ENCODE measurements around the gene ZNF33A.
A peak's percentile ranks its signal among the peaks of the same experiment; 100 is the strongest.
"Not testable (repeated sequence)": the region's sequence is repeated elsewhere in the genome, so short reads cannot be mapped to it uniquely, and the experiment has no call there.

ZNF33A gene

GRCh38 chr10:38047666-38048065 lies 37.2 kb downstream of the ZNF33A start:
- DNase-seq, result no peak

- no peak for DNase-seq
Observed at GRCh38 chr10:38050212-38050611, 39.7 kb downstream of the ZNF33A start.

GRCh38 chr10:38054361-38054797 lies 43.9 kb downstream of the ZNF33A start:
- no peak for DNase-seq

- not testable (repeated sequence) for DNase-seq
Observed at GRCh38 chr10:38055274-38055894, 44.9 kb downstream of the ZNF33A start.

GRCh38 chr10:38069663-38070062 lies 59.2 kb downstream of the ZNF33A start:
- not testable (repeated sequence) for DNase-seq

- no peak for DNase-seq
Observed at GRCh38 chr10:38070501-38070900, 60.0 kb downstream of the ZNF33A start.

- DNase-seq, result no peak
Observed at GRCh38 chr10:38072552-38072951, 62.1 kb downstream of the ZNF33A start.

- DNase-seq, result no peak
Observed at GRCh38 chr10:38076687-38077086, 66.2 kb downstream of the ZNF33A start.

- DNase-seq, result not testable (repeated sequence)
Observed at GRCh38 chr10:38093318-38093717, 82.8 kb downstream of the ZNF33A start.

GRCh38 chr10:38093816-38094157 lies 83.3 kb downstream of the ZNF33A start:
- no peak for DNase-seq

- peak; percentile 91 for DNase-seq
Observed at GRCh38 chr10:38094158-38094926, 83.9 kb downstream of the ZNF33A start, which contains the start of gene ZNF37A. Gene ZNF37A (plus strand): TSS chr10:38094337. CDS start chr10:38096618, 2,281 bp downstream.

GRCh38 chr10:38094927-38095574 lies 84.6 kb downstream of the ZNF33A start:
- DNase-seq, result no peak

- no peak for DNase-seq
Observed at GRCh38 chr10:38102880-38103279, 92.4 kb downstream of the ZNF33A start.

- no peak for DNase-seq
Observed at GRCh38 chr10:38103756-38104155, 93.3 kb downstream of the ZNF33A start.

GRCh38 chr10:38112159-38112558 lies 101.7 kb downstream of the ZNF33A start:
- DNase-seq, result no peak

Measured in right forelimb (tissue), 1 donor.